Liver (tissue), 9 donors: ENCODE measurements around the gene LAMP5. TPM values are rescaled to one million over a fixed set of nuclear protein-coding genes. Genes with fewer than 3 reads are reported as not detected.

ENCODE experiments used
- DNase-seq: peaks from one replicate; pipeline ENCODE4 v3.0.0-alpha.2; 2017; ENCODE audit warnings: low spot score
- H3K27ac ChIP-seq, 2 donors: one replicate each; pipeline ENCODE4 v1.7.0; 2013; ENCODE audit warnings: inconsistent platforms in 2 of 2, low read length in 2 of 2, control low read depth in 1 of 2, low read depth in 1 of 2, mild to moderate bottlenecking in 1 of 2
- H3K27me3 ChIP-seq, 4 donors: one replicate each; pipeline versions ENCODE4 v1.6.1 to v1.7.0; 2013; ENCODE audit warnings: low read length in 3 of 4, inconsistent platforms in 1 of 4, mild to moderate bottlenecking in 1 of 4, moderate library complexity in 1 of 4; ENCODE audit not compliant: control insufficient read depth in 4 of 4, insufficient read depth in 4 of 4
- H3K36me3 ChIP-seq, 4 donors: one replicate each; pipeline versions ENCODE4 v1.6.1 to v1.7.0; 2013; ENCODE audit warnings: low read length in 3 of 4, mild to moderate bottlenecking in 3 of 4, low read depth in 1 of 4, moderate library complexity in 1 of 4; ENCODE audit not compliant: control insufficient read depth in 4 of 4, insufficient read depth in 3 of 4
- H3K4me1 ChIP-seq, 4 donors: one replicate each; pipeline versions ENCODE4 v1.6.1 to v1.7.0; 2013; ENCODE audit warnings: low read length in 3 of 4, mild to moderate bottlenecking in 3 of 4, moderate library complexity in 1 of 4; ENCODE audit not compliant: control insufficient read depth in 4 of 4, insufficient read depth in 4 of 4
- H3K4me3 ChIP-seq, 3 donors: one replicate each; pipeline versions ENCODE4 v1.6.1 to v1.7.0; 2013; ENCODE audit warnings: low read length in 3 of 3, control low read depth in 1 of 3, low read depth in 1 of 3, mild to moderate bottlenecking in 1 of 3
- H3K9ac ChIP-seq, 2 donors: one replicate each; pipeline ENCODE4 v1.7.0; 2013; ENCODE audit warnings: low read length in 2 of 2, mild to moderate bottlenecking in 2 of 2, moderate library complexity in 2 of 2, control low read depth in 1 of 2, low read depth in 1 of 2
- H3K9me3 ChIP-seq, 4 donors: one replicate each; pipeline versions ENCODE4 v1.6.1 to v1.7.0; 2013; ENCODE audit warnings: low read length in 3 of 4; ENCODE audit not compliant: control insufficient read depth in 4 of 4
- ATF3 ChIP-seq: IDR thresholded peaks from 2 replicates; pipeline ENCODE4 v1.6.1; 2016; ENCODE audit warnings: antibody characterized with exemption
- CTCF ChIP-seq: fragments of 150-350 bp; IDR thresholded peaks from 2 replicates; pipeline ENCODE4 v1.5.1; 2017; ENCODE audit warnings: improper control_type of control experiment, low read depth, low read length; ENCODE audit not compliant: missing input control
- EGR1 ChIP-seq, 2 donors: IDR thresholded peaks; 2 replicates each; pipeline ENCODE4 v1.6.1; 2016 to 2018; ENCODE audit warnings: antibody characterized with exemption in 2 of 2, low read depth in 2 of 2
- FOXA1 ChIP-seq: IDR thresholded peaks from 2 replicates; pipeline ENCODE4 v1.6.1; 2016; ENCODE audit warnings: antibody characterized with exemption
- FOXA2 ChIP-seq: IDR thresholded peaks from 2 replicates; pipeline ENCODE4 v1.6.1; 2016; ENCODE audit warnings: antibody characterized with exemption
- GABPA ChIP-seq, 2 donors: IDR thresholded peaks in 1 of 2; conservative IDR thresholded peaks in 1 of 2; 2 replicates each; pipeline ENCODE4 v1.6.1; 2016; ENCODE audit warnings: antibody characterized with exemption in 2 of 2, mild to moderate bottlenecking in 1 of 2, moderate library complexity in 1 of 2
- HNF4A ChIP-seq, 2 donors: conservative IDR thresholded peaks; 2 replicates each; pipeline ENCODE4 v1.6.1; 2016; ENCODE audit warnings: antibody characterized with exemption in 2 of 2, mild to moderate bottlenecking in 2 of 2
- HNF4G ChIP-seq: IDR thresholded peaks from 2 replicates; pipeline ENCODE4 v1.6.1; 2016; ENCODE audit warnings: antibody characterized with exemption
- JUND ChIP-seq, 2 donors: IDR thresholded peaks; 2 replicates each; pipeline ENCODE4 v1.6.1; 2016; ENCODE audit warnings: antibody characterized with exemption in 2 of 2
- NR2F2 ChIP-seq: IDR thresholded peaks from 2 replicates; pipeline ENCODE4 v1.6.1; 2016; ENCODE audit warnings: antibody characterized with exemption
- RAD21 ChIP-seq, 2 donors: IDR thresholded peaks; 2 replicates each; pipeline ENCODE4 v1.6.1; 2016; ENCODE audit warnings: antibody characterized with exemption in 2 of 2, mild to moderate bottlenecking in 2 of 2
- RXRA ChIP-seq, 2 donors: IDR thresholded peaks; 2 replicates each; pipeline ENCODE4 v1.6.1; 2017 to 2018; ENCODE audit warnings: antibody characterized with exemption in 2 of 2, mild to moderate bottlenecking in 1 of 2
- SP1 ChIP-seq: IDR thresholded peaks from 2 replicates; pipeline ENCODE4 v1.6.1; 2018; ENCODE audit warnings: antibody characterized with exemption, mild to moderate bottlenecking
- TAF1 ChIP-seq: conservative IDR thresholded peaks from 2 replicates; pipeline ENCODE4 v1.6.1; 2016; ENCODE audit warnings: antibody characterized with exemption, mild to moderate bottlenecking
- YY1 ChIP-seq: IDR thresholded peaks from 2 replicates; pipeline ENCODE4 v1.6.1; 2016; ENCODE audit warnings: antibody characterized with exemption, mild to moderate bottlenecking
- ZBTB33 ChIP-seq: IDR thresholded peaks from 2 replicates; pipeline ENCODE4 v1.6.1; 2016; ENCODE audit warnings: antibody characterized with exemption
- WGBS: extraction: QIAGEN DNeasy Blood & Tissue Kit; methylation state at CpG from one replicate; pipeline ENCODE4 v1.1.7; 2013; 5-methylcytosine and 5-hydroxymethylcytosine counted together
- polyA plus RNA-seq, 2 donors: library from polyadenylated mRNA; stranded (reverse) in 1 of 2; unstranded in 1 of 2; fragments of 200-250 nt in 1 of 2; fragments of >200 nt in 1 of 2; fragmentation: Nextera tagmentation in 1 of 2; extraction: Ambion mirVana in 1 of 2; gene quantifications; one replicate each; pipeline versions ENCODE4 v1.2.1 to v1.2.3, GENCODE V29; 2013 to 2015
- total RNA-seq, 2 donors: library from RNA; depleted of rRNA; stranded (reverse); fragments of >200 nt; gene quantifications; one replicate each; pipeline ENCODE4 v1.2.3, GENCODE V29; 2014
- TF ChIP-seq, protein P1 (sequence below): IDR thresholded peaks from 2 replicates; pipeline ENCODE4 v1.6.1; 2016; ENCODE audit warnings: antibody characterized with exemption
- TF ChIP-seq, protein P2 (sequence below): IDR thresholded peaks from 2 replicates; pipeline ENCODE4 v1.6.1; 2016; ENCODE audit warnings: antibody characterized with exemption, mild to moderate bottlenecking
- donor health status: healthy.
- donor health status: healthy.
- donor health status: healthy.
- donor health status: healthy.
- donor health status: healthy.

LAMP5 gene
- total and polyA plus RNA-seq, 4 donors, result 0.08 to 0.09 TPM; not detected in 2

DNA sequence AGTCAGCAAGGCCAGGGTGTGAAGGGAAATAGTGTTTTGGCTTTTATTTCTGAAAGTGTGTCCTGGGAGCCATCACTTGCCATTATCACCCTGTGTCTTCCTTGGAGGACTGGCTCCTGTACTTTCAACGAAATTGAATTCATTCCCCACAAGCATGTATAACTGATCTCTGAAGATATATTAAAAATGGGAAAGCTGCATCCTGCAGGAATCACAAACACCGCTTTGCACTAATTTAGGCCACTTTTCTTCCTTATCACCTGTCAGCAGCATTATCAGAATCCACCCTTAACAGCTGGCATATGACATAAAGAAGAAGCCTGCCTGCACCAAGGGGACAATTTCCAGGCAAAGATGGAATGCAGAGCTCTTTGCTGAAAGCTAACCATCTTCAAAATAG is 56.2 kb downstream of the LAMP5 start:
- TF ChIP-seq FOXA2 (no peak), JUND (IDR thresholded peaks at IDR 0.05) (no peak), TAF1 (no peak), NR2F2 (no peak), HNF4A (conservative IDR thresholded peaks at IDR 0.05) (no peak), CTCF (no peak), ATF3 (no peak), SP1 (no peak), GABPA (IDR thresholded peaks at IDR 0.05 in 1 of 2, conservative IDR thresholded peaks at IDR 0.05 in 1 of 2) (no peak), EGR1 (IDR thresholded peaks at IDR 0.05; ENCODE audit: low read depth in 2 of 2) (no peak), FOXA1 (no peak), RAD21 (IDR thresholded peaks at IDR 0.05) (no peak)
- TF ChIP-seq, protein P1, sequence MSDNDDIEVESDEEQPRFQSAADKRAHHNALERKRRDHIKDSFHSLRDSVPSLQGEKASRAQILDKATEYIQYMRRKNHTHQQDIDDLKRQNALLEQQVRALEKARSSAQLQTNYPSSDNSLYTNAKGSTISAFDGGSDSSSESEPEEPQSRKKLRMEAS, result no peak
- Histone ChIP-seq H3K4me3 (no peak overlapping the region), H3K27ac (no peak overlapping the region), H3K9ac (no peak overlapping the region), H3K4me1 (no peaks in the 10 kb centered on the region), H3K9me3 (peaks cover 0 to 4% (median 0%) of the 10 kb centered on the region in 4 donors), H3K36me3 (no peaks in the 10 kb centered on the region), H3K27me3 (peaks cover 0 to 3% (median 0%) of the 10 kb centered on the region in 4 donors)
- DNase-seq, result no peak
- WGBS, result 62% methylated on average over 2 of the region's 2 CpGs

- DNase-seq, result no peak
- Histone ChIP-seq H3K9me3 (peaks cover 0 to 4% (median 0%) of the 10 kb centered on the region in 4 donors), H3K4me3 (no peak overlapping the region), H3K27ac (no peak overlapping the region), H3K4me1 (no peaks in the 10 kb centered on the region), H3K36me3 (no peaks in the 10 kb centered on the region), H3K27me3 (peaks cover 0 to 7% (median 0%) of the 10 kb centered on the region in 4 donors), H3K9ac (no peak overlapping the region)
- 44% methylated on average over 3 of the region's 3 CpGs for WGBS
- TF ChIP-seq SP1, result no peak
- TF ChIP-seq, protein P2, sequence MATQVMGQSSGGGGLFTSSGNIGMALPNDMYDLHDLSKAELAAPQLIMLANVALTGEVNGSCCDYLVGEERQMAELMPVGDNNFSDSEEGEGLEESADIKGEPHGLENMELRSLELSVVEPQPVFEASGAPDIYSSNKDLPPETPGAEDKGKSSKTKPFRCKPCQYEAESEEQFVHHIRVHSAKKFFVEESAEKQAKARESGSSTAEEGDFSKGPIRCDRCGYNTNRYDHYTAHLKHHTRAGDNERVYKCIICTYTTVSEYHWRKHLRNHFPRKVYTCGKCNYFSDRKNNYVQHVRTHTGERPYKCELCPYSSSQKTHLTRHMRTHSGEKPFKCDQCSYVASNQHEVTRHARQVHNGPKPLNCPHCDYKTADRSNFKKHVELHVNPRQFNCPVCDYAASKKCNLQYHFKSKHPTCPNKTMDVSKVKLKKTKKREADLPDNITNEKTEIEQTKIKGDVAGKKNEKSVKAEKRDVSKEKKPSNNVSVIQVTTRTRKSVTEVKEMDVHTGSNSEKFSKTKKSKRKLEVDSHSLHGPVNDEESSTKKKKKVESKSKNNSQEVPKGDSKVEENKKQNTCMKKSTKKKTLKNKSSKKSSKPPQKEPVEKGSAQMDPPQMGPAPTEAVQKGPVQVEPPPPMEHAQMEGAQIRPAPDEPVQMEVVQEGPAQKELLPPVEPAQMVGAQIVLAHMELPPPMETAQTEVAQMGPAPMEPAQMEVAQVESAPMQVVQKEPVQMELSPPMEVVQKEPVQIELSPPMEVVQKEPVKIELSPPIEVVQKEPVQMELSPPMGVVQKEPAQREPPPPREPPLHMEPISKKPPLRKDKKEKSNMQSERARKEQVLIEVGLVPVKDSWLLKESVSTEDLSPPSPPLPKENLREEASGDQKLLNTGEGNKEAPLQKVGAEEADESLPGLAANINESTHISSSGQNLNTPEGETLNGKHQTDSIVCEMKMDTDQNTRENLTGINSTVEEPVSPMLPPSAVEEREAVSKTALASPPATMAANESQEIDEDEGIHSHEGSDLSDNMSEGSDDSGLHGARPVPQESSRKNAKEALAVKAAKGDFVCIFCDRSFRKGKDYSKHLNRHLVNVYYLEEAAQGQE, result no peak
- TF ChIP-seq YY1, result no peak
- no peak for TF ChIP-seq CTCF
- TF ChIP-seq RXRA (IDR thresholded peaks at IDR 0.05), result no peak
- TF ChIP-seq FOXA2, result no peak
- TF ChIP-seq FOXA1, result no peak
- TF ChIP-seq, protein P1, result no peak
- no peak for TF ChIP-seq HNF4A (conservative IDR thresholded peaks at IDR 0.05)
- TF ChIP-seq GABPA (IDR thresholded peaks at IDR 0.05 in 1 of 2, conservative IDR thresholded peaks at IDR 0.05 in 1 of 2), result no peak
- no peak for TF ChIP-seq NR2F2
- no peak for TF ChIP-seq TAF1
- TF ChIP-seq HNF4G, result no peak
- no peak for TF ChIP-seq EGR1 (IDR thresholded peaks at IDR 0.05; ENCODE audit: low read depth in 2 of 2)
- no peak for TF ChIP-seq ATF3
- no peak for TF ChIP-seq RAD21 (IDR thresholded peaks at IDR 0.05)
- TF ChIP-seq JUND (IDR thresholded peaks at IDR 0.05), result no peak
- TF ChIP-seq ZBTB33, result no peak
Measured at GRCh38 chr20:9571783-9572182, 57.4 kb downstream of the LAMP5 start.
